Stimulated activated CD4-positive, alpha-beta T cell treated with anti-CD3 and anti-CD28 coated beads, Interleukin-1b, Interleukin-23, amount 100 ng/mL, for 24 hours (primary cell): ENCODE data around the gene ADCYAP1R1.

ENCODE experiments used
- DNase-seq, 4 experiments: peaks; one replicate each; pipeline ENCODE4 v3.0.0-alpha.2; 2020; ENCODE audit warnings: low read depth in 4 of 4, low spot score in 1 of 4

The ADCYAP1R1 gene

GRCh38 chr7:31067491-31067890 lies 15.4 kb downstream of the ADCYAP1R1 start:
- no peak for DNase-seq

GRCh38 chr7:31068006-31068675 lies 16.0 kb downstream of the ADCYAP1R1 start:
- DNase-seq = no peak

- no peak for DNase-seq
These were observed 17.9 kb downstream of the ADCYAP1R1 start for GRCh38 chr7:31069860-31070555.

- DNase-seq = no peak
These were observed 19.0 kb downstream of the ADCYAP1R1 start for GRCh38 chr7:31070991-31071644.

GRCh38 chr7:31071645-31072029 lies 19.5 kb downstream of the ADCYAP1R1 start:
- DNase-seq = no peak

- DNase-seq = no peak
These were observed 21.4 kb downstream of the ADCYAP1R1 start for GRCh38 chr7:31073326-31074119.

- DNase-seq = no peak
These were observed 21.9 kb downstream of the ADCYAP1R1 start for GRCh38 chr7:31074120-31074383.

GRCh38 chr7:31074403-31075085 lies 22.4 kb downstream of the ADCYAP1R1 start:
- no peak for DNase-seq

GRCh38 chr7:31075086-31075405 lies 22.9 kb downstream of the ADCYAP1R1 start:
- no peak for DNase-seq

- no peak for DNase-seq
These were observed 23.9 kb downstream of the ADCYAP1R1 start for GRCh38 chr7:31076051-31076450.

- no peak for DNase-seq
These were observed 24.7 kb downstream of the ADCYAP1R1 start for GRCh38 chr7:31076641-31077310.

GRCh38 chr7:31077484-31078362 lies 25.6 kb downstream of the ADCYAP1R1 start:
- DNase-seq = no peak

GRCh38 chr7:31078363-31078990 lies 26.4 kb downstream of the ADCYAP1R1 start:
- DNase-seq = no peak

- no peak for DNase-seq
These were observed 27.2 kb downstream of the ADCYAP1R1 start for GRCh38 chr7:31079126-31079823.

GRCh38 chr7:31079824-31080511 lies 27.9 kb downstream of the ADCYAP1R1 start:
- no peak for DNase-seq

- DNase-seq = no peak
These were observed 28.7 kb downstream of the ADCYAP1R1 start for GRCh38 chr7:31080763-31081162.

- DNase-seq = no peak
These were observed 29.9 kb downstream of the ADCYAP1R1 start for GRCh38 chr7:31082017-31082416.

- DNase-seq = no peak
These were observed 30.3 kb downstream of the ADCYAP1R1 start for GRCh38 chr7:31082447-31082846.
